Amygdala (tissue), 56 donors: ENCODE measurements around the gene MPZ.

ENCODE experiments used
- DNase-seq, 56 donors: peaks; one replicate each; lab custom pipeline; 2025; lab: John Stamatoyannopoulos, UW

MPZ gene

GRCh38 chr1:161304927-161305866 is 4.6 kb downstream of the MPZ start:
- DNase-seq = peak in 1 of 56 donors; percentile 26

GRCh38 chr1:161300478-161300877 is 9.3 kb downstream of the MPZ start:
- DNase-seq = no peak

GRCh38 chr1:161299347-161299746 is 10.4 kb downstream of the MPZ start:
- no peak for DNase-seq

- no peak for DNase-seq
Measured at GRCh38 chr1:161298116-161298515, 11.7 kb downstream of the MPZ start.

GRCh38 chr1:161297415-161297814 is 12.4 kb downstream of the MPZ start:
- DNase-seq = no peak

GRCh38 chr1:161290779-161291178 is 19.0 kb downstream of the MPZ start:
- DNase-seq = no peak

GRCh38 chr1:161287482-161288054 is 22.2 kb downstream of the MPZ start:
- DNase-seq = no peak

- DNase-seq = no peak
Measured at GRCh38 chr1:161285521-161285920, 24.2 kb downstream of the MPZ start.

GRCh38 chr1:161285113-161285512 is 24.7 kb downstream of the MPZ start:
- no peak for DNase-seq

- no peak for DNase-seq
Measured at GRCh38 chr1:161282991-161283390, 26.8 kb downstream of the MPZ start.

GRCh38 chr1:161274874-161275273 is 34.9 kb downstream of the MPZ start:
- DNase-seq = no peak

- DNase-seq = no peak
Measured at GRCh38 chr1:161273402-161273801, 36.4 kb downstream of the MPZ start.

GRCh38 chr1:161267321-161267720 is 42.4 kb downstream of the MPZ start:
- no peak for DNase-seq

GRCh38 chr1:161266836-161267235 is 42.9 kb downstream of the MPZ start:
- DNase-seq = no peak

- peak in 1 of 56 donors; percentile 9 for DNase-seq
Measured at GRCh38 chr1:161266202-161266601, 43.6 kb downstream of the MPZ start.

- DNase-seq = no peak
Measured at GRCh38 chr1:161265305-161265704, 44.5 kb downstream of the MPZ start.

GRCh38 chr1:161261261-161262235 is 48.2 kb downstream of the MPZ start:
- no peak for DNase-seq

- no peak for DNase-seq
Measured at GRCh38 chr1:161260376-161261260, 49.1 kb downstream of the MPZ start.

GRCh38 chr1:161259765-161260164 is 50.0 kb downstream of the MPZ start:
- no peak for DNase-seq

GRCh38 chr1:161259345-161259702 is 50.4 kb downstream of the MPZ start:
- no peak for DNase-seq
